Subcutaneous adipose tissue (tissue), 4 donors: Measurements from ENCODE around the gene AAMDC. TPM values are rescaled to one million over a fixed set of nuclear protein-coding genes. Genes with fewer than 3 reads are reported as not detected.

ENCODE experiments used
- CTCF ChIP-seq: fragments of 450-650 bp; IDR thresholded peaks from one replicate; pipeline ENCODE4 v1.5.1; 2016; ENCODE audit warnings: low read depth, mild to moderate bottlenecking, control low read depth, antibody characterized with exemption, moderate library complexity
- total RNA-seq, 4 donors: library from RNA; depleted of rRNA; stranded (reverse); fragments of >200 nt; gene quantifications; one replicate each; pipeline ENCODE4 v1.1.0, GENCODE V29; 2016

The AAMDC gene
- total RNA-seq, 4 donors from 2014 or later: 33.3 to 69.0 (median 61.5) TPM

DNA sequence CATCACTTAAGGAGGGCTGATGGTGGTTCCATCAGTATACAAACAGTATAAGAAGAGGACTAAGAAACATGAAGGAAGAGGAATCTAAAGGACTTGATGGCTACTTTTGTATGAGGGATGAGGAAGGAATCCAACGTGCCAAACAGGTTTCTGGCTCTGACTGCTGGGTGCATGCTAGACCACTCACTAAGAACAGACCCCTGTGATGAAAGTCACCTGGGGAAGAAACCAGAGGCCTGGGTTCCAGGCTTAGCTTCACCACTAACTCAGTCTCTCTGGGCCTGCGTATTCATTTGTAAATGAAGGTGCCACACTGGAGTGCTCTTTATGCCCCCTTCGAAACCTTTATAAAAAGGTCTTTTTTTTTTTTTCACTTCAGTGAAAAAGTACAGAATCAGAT, 55.1 kb downstream of the AAMDC start:
- TF ChIP-seq CTCF: no peak

- TF ChIP-seq CTCF: no peak
Measured at GRCh38 chr11:77879218-77879617, 58.3 kb downstream of the AAMDC start.

GRCh38 chr11:77882396-77882795, 61.5 kb downstream of the AAMDC start:
- no peak for TF ChIP-seq CTCF

GRCh38 chr11:77883775-77884174, 62.8 kb downstream of the AAMDC start:
- TF ChIP-seq CTCF: no peak

DNA sequence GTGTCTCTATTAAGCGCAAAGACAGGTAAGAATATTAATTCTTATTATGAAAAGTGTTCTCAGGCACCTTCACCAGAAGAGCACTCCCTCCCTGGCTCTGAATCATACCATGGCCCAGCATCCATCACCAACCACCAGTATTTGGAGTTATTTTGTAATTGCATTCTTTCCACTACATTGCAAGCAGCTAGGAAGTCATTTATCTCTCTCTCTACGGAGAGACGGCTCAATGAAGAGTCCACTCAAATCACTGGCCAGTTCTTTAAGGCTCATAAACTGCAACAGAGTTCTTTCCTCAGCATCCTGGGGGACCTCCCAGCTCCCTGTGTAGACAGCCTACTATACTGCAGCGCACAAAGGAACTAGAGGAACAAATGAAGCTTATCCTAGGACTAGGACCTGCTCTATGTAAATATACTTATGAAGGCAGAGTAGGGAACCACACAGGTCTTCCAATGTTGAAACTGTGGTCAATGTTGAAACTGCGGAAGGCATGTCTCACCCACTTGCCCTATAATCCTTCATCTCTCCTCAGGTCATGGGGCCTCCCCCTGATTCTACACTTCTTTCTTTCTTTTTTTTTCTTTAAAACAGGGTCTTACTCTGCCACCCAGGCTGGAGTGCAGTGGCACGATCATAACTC, 63.4 kb downstream of the AAMDC start:
- no peak for TF ChIP-seq CTCF

DNA sequence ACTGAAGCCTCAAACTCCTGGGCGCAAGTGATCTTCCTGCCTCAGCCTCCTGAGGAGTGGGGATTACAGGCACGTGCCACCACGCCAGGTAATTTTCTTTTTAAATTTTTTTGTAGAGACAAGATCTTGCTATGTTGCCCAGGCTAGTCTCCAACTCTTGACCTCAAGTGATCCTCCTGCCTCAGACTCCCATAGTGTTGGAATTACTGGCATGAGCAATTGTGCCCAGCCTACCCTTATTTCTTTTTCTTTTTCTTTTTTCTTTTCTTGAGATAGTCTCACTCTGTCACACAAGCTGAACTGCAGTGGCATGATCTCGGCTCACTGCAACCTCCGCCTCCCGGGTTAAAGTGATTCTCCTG, 63.9 kb downstream of the AAMDC start:
- TF ChIP-seq CTCF: no peak

- TF ChIP-seq CTCF: no peak
Measured at GRCh38 chr11:77886401-77886800, 65.5 kb downstream of the AAMDC start.
